ENCODE measurements around the gene PPIF. TPM values are rescaled to one million over a fixed set of nuclear protein-coding genes. Genes with fewer than 3 reads are reported as not detected.

The PPIF gene
- total and polyA plus RNA-seq, 2 donors (not counting 3 experiments of a cell fraction or from before 2014, with no cell fraction given) = 50.7 to 51.2 TPM

DNA sequence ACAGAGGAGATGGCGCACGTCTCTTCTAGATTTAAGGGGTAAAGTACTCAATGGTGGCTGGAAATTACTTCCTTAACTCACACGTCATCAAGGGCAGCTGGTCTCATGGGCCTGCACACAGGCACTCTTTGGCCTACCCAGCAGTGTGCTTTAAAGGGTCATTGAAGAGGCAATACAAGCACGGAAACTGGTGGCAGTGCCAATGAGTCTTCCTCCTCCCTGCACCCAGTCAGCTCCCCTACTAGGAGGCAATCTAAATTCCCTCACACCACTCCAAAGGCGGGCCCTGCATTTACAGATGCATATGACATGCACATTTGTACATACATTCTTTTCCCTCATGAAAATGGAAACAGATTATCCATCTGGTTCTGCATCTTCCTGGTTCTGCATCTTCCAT, 47.4 kb downstream of the PPIF start:
- dilution Hi-C loops (cut with MboI; ENCODE audit: extremely low pct_ligation_motif_present, low sequenced_read_pairs) = no loop called here
- FAIRE-seq (no peak), DNase-seq (ENCODE audit: low read depth, low spot score) (no peak)
- Histone ChIP-seq H3K9ac (replicated peaks; ENCODE audit: extremely low read depth, insufficient read depth, low read length) (no peak overlapping the region), H3K9me3 (replicated peaks; ENCODE audit: control insufficient read depth, insufficient read depth, low read length) (no peaks in the 10 kb centered on the region), H4K20me1 (replicated peaks; ENCODE audit: control insufficient read depth, extremely low read depth, insufficient read depth, low read length) (no peaks in the 10 kb centered on the region), H3K79me2 (ENCODE audit: control insufficient read depth, insufficient read depth, low read length) (no peaks in the 10 kb centered on the region), H3K27ac (ENCODE audit: insufficient read depth, low read depth, low read length) (no peak overlapping the region), H3K36me3 (ENCODE audit: control insufficient read depth in 2 of 2, extremely low read depth in 1 of 2, insufficient read depth in 2 of 2, low read length in 2 of 2) (no peaks in the 10 kb centered on the region), H3K9me1 (replicated peaks; ENCODE audit: control insufficient read depth, extremely low read depth, insufficient read depth, low read length) (no peaks in the 10 kb centered on the region), H3K4me3 (replicated peaks in 1 of 3; ENCODE audit: insufficient read depth in 1 of 3, low read depth in 1 of 3, low read length in 3 of 3) (no peak overlapping the region), H3K27me3 (ENCODE audit: control insufficient read depth in 2 of 2, insufficient read depth in 2 of 2, low read length in 2 of 2) (no peaks in the 10 kb centered on the region), H3K4me1 (ENCODE audit: control insufficient read depth, extremely low read depth, insufficient read depth, low read length) (peaks cover 8% of the 10 kb centered on the region), H3K4me2 (ENCODE audit: insufficient read depth, low read length) (no peak overlapping the region), H2AFZ (ENCODE audit: low read depth, low read length) (no peak overlapping the region)
- TF ChIP-seq POLR2AphosphoS5 (IDR thresholded peaks at IDR 0.05; ENCODE audit: insufficient read depth, low read depth, low read length) (no peak), FOS (IDR thresholded peaks at IDR 0.05; ENCODE audit: borderline replicate concordance, insufficient read depth, low read length) (no peak), EZH2 (IDR thresholded peaks at IDR 0.05; ENCODE audit: borderline replicate concordance, low read depth, low read length, severe bottlenecking) (no peak), MYC (IDR thresholded peaks at IDR 0.05; ENCODE audit: low read depth, low read length) (no peak), POLR2A (IDR thresholded peaks at IDR 0.05; ENCODE audit: low read depth, low read length) (no peak), GATA2 (IDR thresholded peaks at IDR 0.05; ENCODE audit: insufficient read depth, insufficient read length, low read depth, low read length) (no peak), JUN (IDR thresholded peaks at IDR 0.05; ENCODE audit: borderline replicate concordance, insufficient read depth, insufficient read length, low read depth) (no peak)
- TF ChIP-seq, protein P1, sequence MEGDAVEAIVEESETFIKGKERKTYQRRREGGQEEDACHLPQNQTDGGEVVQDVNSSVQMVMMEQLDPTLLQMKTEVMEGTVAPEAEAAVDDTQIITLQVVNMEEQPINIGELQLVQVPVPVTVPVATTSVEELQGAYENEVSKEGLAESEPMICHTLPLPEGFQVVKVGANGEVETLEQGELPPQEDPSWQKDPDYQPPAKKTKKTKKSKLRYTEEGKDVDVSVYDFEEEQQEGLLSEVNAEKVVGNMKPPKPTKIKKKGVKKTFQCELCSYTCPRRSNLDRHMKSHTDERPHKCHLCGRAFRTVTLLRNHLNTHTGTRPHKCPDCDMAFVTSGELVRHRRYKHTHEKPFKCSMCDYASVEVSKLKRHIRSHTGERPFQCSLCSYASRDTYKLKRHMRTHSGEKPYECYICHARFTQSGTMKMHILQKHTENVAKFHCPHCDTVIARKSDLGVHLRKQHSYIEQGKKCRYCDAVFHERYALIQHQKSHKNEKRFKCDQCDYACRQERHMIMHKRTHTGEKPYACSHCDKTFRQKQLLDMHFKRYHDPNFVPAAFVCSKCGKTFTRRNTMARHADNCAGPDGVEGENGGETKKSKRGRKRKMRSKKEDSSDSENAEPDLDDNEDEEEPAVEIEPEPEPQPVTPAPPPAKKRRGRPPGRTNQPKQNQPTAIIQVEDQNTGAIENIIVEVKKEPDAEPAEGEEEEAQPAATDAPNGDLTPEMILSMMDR (IDR thresholded peaks at IDR 0.05; ENCODE audit: extremely low read depth in 1 of 2, insufficient read depth in 1 of 2, low read depth in 1 of 2, low read length in 2 of 2) = no peak
- TF ChIP-seq, protein P2, sequence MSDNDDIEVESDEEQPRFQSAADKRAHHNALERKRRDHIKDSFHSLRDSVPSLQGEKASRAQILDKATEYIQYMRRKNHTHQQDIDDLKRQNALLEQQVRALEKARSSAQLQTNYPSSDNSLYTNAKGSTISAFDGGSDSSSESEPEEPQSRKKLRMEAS (IDR thresholded peaks at IDR 0.05; ENCODE audit: insufficient read depth, insufficient read length) = no peak
- no TSS peak for BruUV-seq (replicated peaks)
- CTCF ChIA-PET = no interaction called here
- intact Hi-C loops (cut with micrococcal nuclease) = no loop called here
- POLR2A ChIA-PET = no interaction called here
